Ishikawa (cell line): ENCODE results near the gene SNX27.

Source experiments
- CEBPB ChIP-seq: IDR thresholded peaks from 2 replicates; pipeline ENCODE4 v1.6.1; 2012
- CREB1 ChIP-seq: IDR thresholded peaks from 2 replicates; pipeline ENCODE4 v1.6.1; 2012; ENCODE audit warnings: low read depth
- EP300 ChIP-seq: IDR thresholded peaks from 2 replicates; pipeline ENCODE4 v1.6.1; 2012; ENCODE audit warnings: borderline replicate concordance
- FOXM1 ChIP-seq: IDR thresholded peaks from 2 replicates; pipeline ENCODE4 v1.6.1; 2012; ENCODE audit warnings: low read depth, borderline replicate concordance
- NFIC ChIP-seq: IDR thresholded peaks from 2 replicates; pipeline ENCODE4 v1.6.1; 2012
- TCF12 ChIP-seq: IDR thresholded peaks from 2 replicates; pipeline ENCODE4 v1.6.1; 2012; ENCODE audit warnings: low read depth
- TEAD4 ChIP-seq: IDR thresholded peaks from 2 replicates; pipeline ENCODE4 v1.6.1; 2012
- TF ChIP-seq, protein P1 (sequence below): IDR thresholded peaks from 2 replicates; pipeline ENCODE4 v1.6.1; 2012
- TF ChIP-seq, protein P2 (sequence below): IDR thresholded peaks from 2 replicates; pipeline ENCODE4 v1.6.1; 2012
- TF ChIP-seq, protein P3 (sequence below): IDR thresholded peaks from 2 replicates; pipeline ENCODE4 v1.6.1; 2012; ENCODE audit warnings: low read depth, mild to moderate bottlenecking

DNA sequence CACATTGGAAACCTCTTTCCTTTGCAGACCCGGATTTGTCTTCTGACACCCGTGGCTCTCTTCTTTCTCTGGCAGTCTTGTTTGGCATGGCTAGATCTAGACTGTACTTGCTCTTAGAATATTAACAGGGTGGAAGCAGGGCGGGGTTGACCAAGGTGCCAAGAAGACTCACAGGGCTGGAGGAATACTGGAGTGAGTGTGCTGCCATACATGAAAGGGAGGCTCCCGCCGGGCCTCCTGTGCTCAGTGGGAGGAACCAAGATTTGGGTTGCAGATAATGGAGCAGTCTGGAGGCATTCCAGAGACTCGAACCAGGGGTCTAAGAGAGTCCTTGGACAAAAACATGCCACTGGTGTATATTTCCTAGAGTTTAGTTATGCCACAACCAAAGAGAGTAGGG lies 27.6 kb upstream of the SNX27 start:
- TF ChIP-seq, protein P1, sequence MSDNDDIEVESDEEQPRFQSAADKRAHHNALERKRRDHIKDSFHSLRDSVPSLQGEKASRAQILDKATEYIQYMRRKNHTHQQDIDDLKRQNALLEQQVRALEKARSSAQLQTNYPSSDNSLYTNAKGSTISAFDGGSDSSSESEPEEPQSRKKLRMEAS, result no peak
- no peak for TF ChIP-seq CREB1
- TF ChIP-seq TEAD4, result no peak
- TF ChIP-seq CEBPB, result no peak
- TF ChIP-seq EP300, result no peak
- no peak for TF ChIP-seq TCF12
- no peak for TF ChIP-seq FOXM1
- TF ChIP-seq, protein P2, sequence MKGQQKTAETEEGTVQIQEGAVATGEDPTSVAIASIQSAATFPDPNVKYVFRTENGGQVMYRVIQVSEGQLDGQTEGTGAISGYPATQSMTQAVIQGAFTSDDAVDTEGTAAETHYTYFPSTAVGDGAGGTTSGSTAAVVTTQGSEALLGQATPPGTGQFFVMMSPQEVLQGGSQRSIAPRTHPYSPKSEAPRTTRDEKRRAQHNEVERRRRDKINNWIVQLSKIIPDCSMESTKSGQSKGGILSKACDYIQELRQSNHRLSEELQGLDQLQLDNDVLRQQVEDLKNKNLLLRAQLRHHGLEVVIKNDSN, result no peak
- no peak for TF ChIP-seq NFIC
- TF ChIP-seq, protein P3, sequence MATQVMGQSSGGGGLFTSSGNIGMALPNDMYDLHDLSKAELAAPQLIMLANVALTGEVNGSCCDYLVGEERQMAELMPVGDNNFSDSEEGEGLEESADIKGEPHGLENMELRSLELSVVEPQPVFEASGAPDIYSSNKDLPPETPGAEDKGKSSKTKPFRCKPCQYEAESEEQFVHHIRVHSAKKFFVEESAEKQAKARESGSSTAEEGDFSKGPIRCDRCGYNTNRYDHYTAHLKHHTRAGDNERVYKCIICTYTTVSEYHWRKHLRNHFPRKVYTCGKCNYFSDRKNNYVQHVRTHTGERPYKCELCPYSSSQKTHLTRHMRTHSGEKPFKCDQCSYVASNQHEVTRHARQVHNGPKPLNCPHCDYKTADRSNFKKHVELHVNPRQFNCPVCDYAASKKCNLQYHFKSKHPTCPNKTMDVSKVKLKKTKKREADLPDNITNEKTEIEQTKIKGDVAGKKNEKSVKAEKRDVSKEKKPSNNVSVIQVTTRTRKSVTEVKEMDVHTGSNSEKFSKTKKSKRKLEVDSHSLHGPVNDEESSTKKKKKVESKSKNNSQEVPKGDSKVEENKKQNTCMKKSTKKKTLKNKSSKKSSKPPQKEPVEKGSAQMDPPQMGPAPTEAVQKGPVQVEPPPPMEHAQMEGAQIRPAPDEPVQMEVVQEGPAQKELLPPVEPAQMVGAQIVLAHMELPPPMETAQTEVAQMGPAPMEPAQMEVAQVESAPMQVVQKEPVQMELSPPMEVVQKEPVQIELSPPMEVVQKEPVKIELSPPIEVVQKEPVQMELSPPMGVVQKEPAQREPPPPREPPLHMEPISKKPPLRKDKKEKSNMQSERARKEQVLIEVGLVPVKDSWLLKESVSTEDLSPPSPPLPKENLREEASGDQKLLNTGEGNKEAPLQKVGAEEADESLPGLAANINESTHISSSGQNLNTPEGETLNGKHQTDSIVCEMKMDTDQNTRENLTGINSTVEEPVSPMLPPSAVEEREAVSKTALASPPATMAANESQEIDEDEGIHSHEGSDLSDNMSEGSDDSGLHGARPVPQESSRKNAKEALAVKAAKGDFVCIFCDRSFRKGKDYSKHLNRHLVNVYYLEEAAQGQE, result no peak
